Measurements from ENCODE around the gene MLF2.

GRCh38 chr12:6784296-6784695, 31.4 kb upstream of the MLF2 start:
- no peak for TF ChIP-seq CTCF (IDR thresholded peaks at IDR 0.05; ENCODE audit: poor library complexity, severe bottlenecking)
- no peak for TF ChIP-seq EZH2 (IDR thresholded peaks at IDR 0.05; ENCODE audit: borderline replicate concordance, insufficient read depth, low read length, poor library complexity, severe bottlenecking)
